ENCODE measurements around the gene ZNF292. TPM values are rescaled to one million over a fixed set of nuclear protein-coding genes. Genes with fewer than 3 reads are reported as not detected.
A peak's percentile ranks its signal among the peaks of the same experiment; 100 is the strongest.

The ZNF292 gene
- total RNA-seq, 1 experiment from 2014 or later, result 17.0 TPM

GRCh38 chr6:87243812-87244211 lies 88.4 kb downstream of the ZNF292 start:
- H3K9me3 ChIP-seq (replicated peaks), result no peaks in the 10 kb centered on the region
- H3K27ac ChIP-seq, result no peak overlapping the region
- H3K4me1 ChIP-seq (replicated peaks), result no peaks in the 10 kb centered on the region
- no peak overlapping the region for H3K4me3 ChIP-seq
- no peaks in the 10 kb centered on the region for H3K27me3 ChIP-seq (replicated peaks)
- DNase-seq (ENCODE audit: low read depth in 1 of 2, low spot score in 2 of 2), result no peak
- peaks cover 41% of the 10 kb centered on the region for H3K36me3 ChIP-seq

GRCh38 chr6:87244380-87244779 lies 89.0 kb downstream of the ZNF292 start:
- no peak overlapping the region for H3K27ac ChIP-seq
- no peaks in the 10 kb centered on the region for H3K27me3 ChIP-seq (replicated peaks)
- H3K4me3 ChIP-seq, result no peak overlapping the region
- no peaks in the 10 kb centered on the region for H3K9me3 ChIP-seq (replicated peaks)
- no peaks in the 10 kb centered on the region for H3K4me1 ChIP-seq (replicated peaks)
- peaks cover 46% of the 10 kb centered on the region for H3K36me3 ChIP-seq
- DNase-seq (ENCODE audit: low read depth in 1 of 2, low spot score in 2 of 2), result no peak

- Histone ChIP-seq H3K36me3 (peaks cover 45% of the 10 kb centered on the region), H3K4me1 (replicated peaks) (no peaks in the 10 kb centered on the region), H3K27ac (no peak overlapping the region), H3K9me3 (replicated peaks) (no peaks in the 10 kb centered on the region), H3K27me3 (replicated peaks) (no peaks in the 10 kb centered on the region), H3K4me3 (no peak overlapping the region)
- DNase-seq (ENCODE audit: low read depth in 1 of 2, low spot score in 2 of 2), result no peak
Observed at GRCh38 chr6:87250019-87250418, 94.7 kb downstream of the ZNF292 start.

- no peak for DNase-seq (ENCODE audit: low read depth in 1 of 2, low spot score in 2 of 2)
Observed at GRCh38 chr6:87251225-87251624, 95.9 kb downstream of the ZNF292 start.

GRCh38 chr6:87251725-87252124 lies 96.4 kb downstream of the ZNF292 start:
- no peaks in the 10 kb centered on the region for H3K9me3 ChIP-seq (replicated peaks)
- H3K27ac ChIP-seq, result no peak overlapping the region
- H3K36me3 ChIP-seq, result peaks cover 54% of the 10 kb centered on the region
- no peak overlapping the region for H3K4me3 ChIP-seq
- H3K4me1 ChIP-seq (replicated peaks), result no peaks in the 10 kb centered on the region
- DNase-seq (ENCODE audit: low read depth in 1 of 2, low spot score in 2 of 2), result no peak
- no peaks in the 10 kb centered on the region for H3K27me3 ChIP-seq (replicated peaks)

More at GRCh38 chr6:87251225-87251624, 95.9 kb downstream of the ZNF292 start:
- Histone ChIP-seq H3K36me3 (peaks cover 54% of the 10 kb centered on the region), H3K4me1 (replicated peaks) (no peaks in the 10 kb centered on the region), H3K9me3 (replicated peaks) (no peaks in the 10 kb centered on the region), H3K4me3 (no peak overlapping the region), H3K27ac (no peak overlapping the region), H3K27me3 (replicated peaks) (no peaks in the 10 kb centered on the region)

GRCh38 chr6:87257046-87257445 lies 101.7 kb downstream of the ZNF292 start:
- H3K4me3 ChIP-seq, result no peak overlapping the region
- no peaks in the 10 kb centered on the region for H3K27me3 ChIP-seq (replicated peaks)
- H3K36me3 ChIP-seq, result peaks cover 80% of the 10 kb centered on the region

GRCh38 chr6:87257565-87257964 lies 102.2 kb downstream of the ZNF292 start:
- DNase-seq (ENCODE audit: low read depth in 1 of 2, low spot score in 2 of 2), result no peak
- no peaks in the 10 kb centered on the region for H3K27me3 ChIP-seq (replicated peaks)
- H3K4me3 ChIP-seq, result no peak overlapping the region
- H3K36me3 ChIP-seq, result peaks cover 80% of the 10 kb centered on the region
- no peaks in the 10 kb centered on the region for H3K9me3 ChIP-seq (replicated peaks)
- H3K4me1 ChIP-seq (replicated peaks), result no peaks in the 10 kb centered on the region
- H3K27ac ChIP-seq, result no peak overlapping the region

More at GRCh38 chr6:87257046-87257445, 101.7 kb downstream of the ZNF292 start:
- Histone ChIP-seq H3K27ac (no peak overlapping the region), H3K4me1 (replicated peaks) (no peaks in the 10 kb centered on the region), H3K9me3 (replicated peaks) (no peaks in the 10 kb centered on the region)
- no peak for DNase-seq (ENCODE audit: low read depth in 1 of 2, low spot score in 2 of 2)

GRCh38 chr6:87257975-87258374 lies 102.6 kb downstream of the ZNF292 start:
- H3K36me3 ChIP-seq, result peaks cover 80% of the 10 kb centered on the region

GRCh38 chr6:87259791-87260190 lies 104.4 kb downstream of the ZNF292 start:
- no peak overlapping the region for H3K4me3 ChIP-seq
- no peaks in the 10 kb centered on the region for H3K9me3 ChIP-seq (replicated peaks)
- peaks cover 67% of the 10 kb centered on the region for H3K36me3 ChIP-seq
- no peaks in the 10 kb centered on the region for H3K4me1 ChIP-seq (replicated peaks)
- no peak for DNase-seq (ENCODE audit: low read depth in 1 of 2, low spot score in 2 of 2)
- H3K27ac ChIP-seq, result no peak overlapping the region
- H3K27me3 ChIP-seq (replicated peaks), result no peaks in the 10 kb centered on the region

More at GRCh38 chr6:87257975-87258374, 102.6 kb downstream of the ZNF292 start:
- Histone ChIP-seq H3K27ac (no peak overlapping the region), H3K9me3 (replicated peaks) (no peaks in the 10 kb centered on the region), H3K4me3 (no peak overlapping the region), H3K4me1 (replicated peaks) (no peaks in the 10 kb centered on the region), H3K27me3 (replicated peaks) (no peaks in the 10 kb centered on the region)
- no peak for DNase-seq (ENCODE audit: low read depth in 1 of 2, low spot score in 2 of 2)

GRCh38 chr6:87261534-87261933 lies 106.2 kb downstream of the ZNF292 start:
- Histone ChIP-seq H3K27ac (no peak overlapping the region), H3K4me3 (no peak overlapping the region), H3K36me3 (peaks cover 49% of the 10 kb centered on the region), H3K9me3 (replicated peaks) (no peaks in the 10 kb centered on the region), H3K4me1 (replicated peaks) (no peaks in the 10 kb centered on the region), H3K27me3 (replicated peaks) (no peaks in the 10 kb centered on the region; the same call in 1 of the 2 replicates)
- DNase-seq (ENCODE audit: low read depth in 1 of 2, low spot score in 2 of 2), result no peak

- no peaks in the 10 kb centered on the region for H3K4me1 ChIP-seq (replicated peaks)
- no peaks in the 10 kb centered on the region for H3K9me3 ChIP-seq (replicated peaks)
- H3K27me3 ChIP-seq (replicated peaks), result no peaks in the 10 kb centered on the region; the same call in 1 of the 2 replicates
- no peak overlapping the region for H3K27ac ChIP-seq
- peaks cover 20% of the 10 kb centered on the region for H3K36me3 ChIP-seq
- no peak overlapping the region for H3K4me3 ChIP-seq
- DNase-seq (ENCODE audit: low read depth in 1 of 2, low spot score in 2 of 2), result no peak
Observed at GRCh38 chr6:87264481-87264880, 109.1 kb downstream of the ZNF292 start.

- Histone ChIP-seq H3K27ac (no peak overlapping the region), H3K4me1 (replicated peaks) (0 out of 2 replicates have a peak, but pooled peaks cover 5% of the 10 kb centered on the region), H3K9me3 (replicated peaks) (no peaks in the 10 kb centered on the region), H3K36me3 (no peaks in the 10 kb centered on the region), H3K4me3 (no peak overlapping the region), H3K27me3 (replicated peaks) (no peaks in the 10 kb centered on the region; the same call in 1 of the 2 replicates)
- DNase-seq (ENCODE audit: low read depth in 1 of 2, low spot score in 2 of 2), result peak in 1 of 2 experiments; percentile 21
Observed at GRCh38 chr6:87274660-87275274, 119.4 kb downstream of the ZNF292 start.

- no peak overlapping the region for H3K4me3 ChIP-seq
- no peak overlapping the region for H3K27ac ChIP-seq
- H3K36me3 ChIP-seq, result no peaks in the 10 kb centered on the region
- DNase-seq (ENCODE audit: low read depth in 1 of 2, low spot score in 2 of 2), result no peak
- H3K9me3 ChIP-seq (replicated peaks), result no peaks in the 10 kb centered on the region
- no peaks in the 10 kb centered on the region; the same call in 1 of the 2 replicates for H3K27me3 ChIP-seq (replicated peaks)
- H3K4me1 ChIP-seq (replicated peaks), result 0 out of 2 replicates have a peak, but pooled peaks cover 5% of the 10 kb centered on the region
Observed at GRCh38 chr6:87276624-87277023, 121.3 kb downstream of the ZNF292 start.

GRCh38 chr6:87277123-87277522 lies 121.8 kb downstream of the ZNF292 start:
- Histone ChIP-seq H3K36me3 (no peaks in the 10 kb centered on the region), H3K27me3 (replicated peaks) (no peaks in the 10 kb centered on the region; the same call in 1 of the 2 replicates), H3K27ac (no peak overlapping the region), H3K9me3 (replicated peaks) (no peaks in the 10 kb centered on the region), H3K4me1 (replicated peaks) (0 out of 2 replicates have a peak, but pooled peaks cover 5% of the 10 kb centered on the region), H3K4me3 (no peak overlapping the region)
- no peak for DNase-seq (ENCODE audit: low read depth in 1 of 2, low spot score in 2 of 2)

Measured in SJSA1 (cell line).